ENCODE data around the gene CIAO2B. TPM values are rescaled to one million over a fixed set of nuclear protein-coding genes. Genes with fewer than 3 reads are reported as not detected.

CIAO2B gene
- total RNA-seq, 2 experiments from 2014 or later: 115 to 126 TPM

- CTCF ChIA-PET: interaction anchor here (0.6 to 6.7 kb wide), 9 partner anchors 10 to 209 kb away, joined by 3 to 94 read pairs (median 11); partner anchors contain the start of genes DYNC1LI2, PDP2 and RRAD
- Mint-ChIP-seq H3K36me3 (ENCODE audit: low read depth) (peaks cover 29% of the 10 kb centered on the region), H3K27me3 (ENCODE audit: low read depth) (no peaks in the 10 kb centered on the region), H3K27ac (no peak overlapping the region), H3K4me3 (no peak overlapping the region), H3K4me1 (ENCODE audit: low read depth) (peaks cover 39% of the 10 kb centered on the region), H3K9me3 (ENCODE audit: insufficient read depth) (no peaks in the 10 kb centered on the region)
- DNase-seq: no peak
- no peak for ATAC-seq
- POLR2A ChIA-PET: no interaction called here
Observed at GRCh38 chr16:66891797-66892196, 42.4 kb downstream of the CIAO2B start.

- POLR2A ChIA-PET: interaction anchor here (0.7 kb wide), 1 partner anchor 84 kb away, joined by 4 read pairs; no protein-coding TSS in a partner anchor
- no peak overlapping the region for H3K4me3 Mint-ChIP-seq
- H3K27ac Mint-ChIP-seq: peak overlapping the region; percentile 62
- CTCF ChIA-PET: interaction anchor here (1.3 to 6.7 kb wide), 8 partner anchors 10 to 140 kb away, joined by 3 to 94 read pairs (median 12); partner anchors contain the start of genes DYNC1LI2, NAE1, PDP2 and RRAD
- ATAC-seq (no peak), DNase-seq (no peak)
- H3K4me1 Mint-ChIP-seq (ENCODE audit: low read depth): peaks cover 44% of the 10 kb centered on the region
- H3K27me3 Mint-ChIP-seq (ENCODE audit: low read depth): no peaks in the 10 kb centered on the region
- H3K36me3 Mint-ChIP-seq (ENCODE audit: low read depth): peaks cover 34% of the 10 kb centered on the region
- no peaks in the 10 kb centered on the region for H3K9me3 Mint-ChIP-seq (ENCODE audit: insufficient read depth)
Observed at GRCh38 chr16:66891360-66891759, 42.8 kb downstream of the CIAO2B start.

- H3K27ac Mint-ChIP-seq: no peak overlapping the region
- DNase-seq: no peak
- H3K9me3 Mint-ChIP-seq (ENCODE audit: insufficient read depth): no peaks in the 10 kb centered on the region
- CTCF ChIA-PET: interaction anchor here (0.8 to 4.2 kb wide), 10 partner anchors 9 to 139 kb away, joined by 3 to 30 read pairs (median 5); partner anchors contain the start of genes DYNC1LI2, NAE1 and PDP2
- peaks cover 36% of the 10 kb centered on the region for H3K36me3 Mint-ChIP-seq (ENCODE audit: low read depth)
- H3K27me3 Mint-ChIP-seq (ENCODE audit: low read depth): no peaks in the 10 kb centered on the region
- H3K4me3 Mint-ChIP-seq: no peak overlapping the region
- ATAC-seq: no peak
- POLR2A ChIA-PET: interaction anchor here (0.7 kb wide), 1 partner anchor 85 kb away, joined by 4 read pairs; no protein-coding TSS in a partner anchor
- peaks cover 46% of the 10 kb centered on the region for H3K4me1 Mint-ChIP-seq (ENCODE audit: low read depth)
Observed at GRCh38 chr16:66890799-66891198, 43.4 kb downstream of the CIAO2B start.

GRCh38 chr16:66889622-66890021, 44.6 kb downstream of the CIAO2B start:
- ChIA-PET POLR2A (no interaction called here), CTCF (interaction anchor here (1.7 kb wide), 1 partner anchor 39 kb away, joined by 7 read pairs; no protein-coding TSS in a partner anchor)
- Mint-ChIP-seq H3K4me3 (no peak overlapping the region), H3K27ac (no peak overlapping the region), H3K9me3 (ENCODE audit: insufficient read depth) (no peaks in the 10 kb centered on the region), H3K27me3 (ENCODE audit: low read depth) (no peaks in the 10 kb centered on the region), H3K36me3 (ENCODE audit: low read depth) (peaks cover 46% of the 10 kb centered on the region), H3K4me1 (ENCODE audit: low read depth) (peaks cover 51% of the 10 kb centered on the region)
- DNase-seq (no peak), ATAC-seq (no peak)

GRCh38 chr16:66888647-66889615, 45.3 kb downstream of the CIAO2B start:
- peaks cover 52% of the 10 kb centered on the region for H3K36me3 Mint-ChIP-seq (ENCODE audit: low read depth)
- no peak for ATAC-seq
- CTCF ChIA-PET: interaction anchor here (0.7 to 0.8 kb wide), 2 partner anchors 9 to 16 kb away, joined by 3 read pairs; partner anchors contain the start of gene PDP2
- H3K4me3 Mint-ChIP-seq: no peak overlapping the region
- no peak for DNase-seq
- no peak overlapping the region for H3K27ac Mint-ChIP-seq
- H3K4me1 Mint-ChIP-seq (ENCODE audit: low read depth): peaks cover 49% of the 10 kb centered on the region
- H3K27me3 Mint-ChIP-seq (ENCODE audit: low read depth): no peaks in the 10 kb centered on the region
- H3K9me3 Mint-ChIP-seq (ENCODE audit: insufficient read depth): no peaks in the 10 kb centered on the region
- POLR2A ChIA-PET: no interaction called here

- ChIA-PET POLR2A (no interaction called here), CTCF (interaction anchor here (1.0 to 1.5 kb wide), 2 partner anchors 9 to 23 kb away, joined by 5 to 6 read pairs; no protein-coding TSS in a partner anchor)
- Mint-ChIP-seq H3K36me3 (ENCODE audit: low read depth) (peaks cover 49% of the 10 kb centered on the region), H3K9me3 (ENCODE audit: insufficient read depth) (no peaks in the 10 kb centered on the region), H3K27me3 (ENCODE audit: low read depth) (no peaks in the 10 kb centered on the region), H3K27ac (no peak overlapping the region), H3K4me1 (ENCODE audit: low read depth) (peaks cover 50% of the 10 kb centered on the region), H3K4me3 (no peak overlapping the region)
- no peak for DNase-seq
- no peak for ATAC-seq
Observed at GRCh38 chr16:66886914-66887313, 47.3 kb downstream of the CIAO2B start.

GRCh38 chr16:66886321-66886720, 47.9 kb downstream of the CIAO2B start:
- Mint-ChIP-seq H3K36me3 (ENCODE audit: low read depth) (peaks cover 47% of the 10 kb centered on the region), H3K4me3 (no peak overlapping the region), H3K27me3 (ENCODE audit: low read depth) (no peaks in the 10 kb centered on the region), H3K4me1 (ENCODE audit: low read depth) (peaks cover 56% of the 10 kb centered on the region), H3K9me3 (ENCODE audit: insufficient read depth) (no peaks in the 10 kb centered on the region), H3K27ac (no peak overlapping the region)
- POLR2A ChIA-PET: no interaction called here
- CTCF ChIA-PET: interaction anchor here (0.7 to 1.5 kb wide), 3 partner anchors 9 to 18 kb away, joined by 3 to 6 read pairs (median 4); no protein-coding TSS in a partner anchor
- ATAC-seq (no peak), DNase-seq (no peak)

GRCh38 chr16:66885491-66885890, 48.7 kb downstream of the CIAO2B start:
- DNase-seq (no peak), ATAC-seq (no peak)
- no peak overlapping the region for H3K4me3 Mint-ChIP-seq
- no peaks in the 10 kb centered on the region for H3K9me3 Mint-ChIP-seq (ENCODE audit: insufficient read depth)
- peaks cover 44% of the 10 kb centered on the region for H3K36me3 Mint-ChIP-seq (ENCODE audit: low read depth)
- ChIA-PET POLR2A (no interaction called here), CTCF (interaction anchor here (1.4 to 1.5 kb wide), 2 partner anchors 10 to 11 kb away, joined by 4 to 6 read pairs; no protein-coding TSS in a partner anchor)
- H3K27me3 Mint-ChIP-seq (ENCODE audit: low read depth): no peaks in the 10 kb centered on the region
- no peak overlapping the region for H3K27ac Mint-ChIP-seq
- H3K4me1 Mint-ChIP-seq (ENCODE audit: low read depth): peaks cover 56% of the 10 kb centered on the region

GRCh38 chr16:66882702-66883101, 51.5 kb downstream of the CIAO2B start:
- no peaks in the 10 kb centered on the region for H3K27me3 Mint-ChIP-seq (ENCODE audit: low read depth)
- peaks cover 70% of the 10 kb centered on the region for H3K4me1 Mint-ChIP-seq (ENCODE audit: low read depth)
- no peak for ATAC-seq
- H3K4me3 Mint-ChIP-seq: no peak overlapping the region
- H3K9me3 Mint-ChIP-seq (ENCODE audit: insufficient read depth): no peaks in the 10 kb centered on the region
- CTCF ChIA-PET: interaction anchor here (2.6 to 5.1 kb wide), 6 partner anchors 9 to 52 kb away, joined by 11 to 35 read pairs (median 26); partner anchors contain the start of gene NAE1
- no peak for DNase-seq
- POLR2A ChIA-PET: no interaction called here
- peaks cover 30% of the 10 kb centered on the region for H3K36me3 Mint-ChIP-seq (ENCODE audit: low read depth)
- H3K27ac Mint-ChIP-seq: no peak overlapping the region

Other genes with a start within 250 kb of the CIAO2B start
- 1 to 10 TPM; 1.2 TPM for gene CMTM4, start 237.7 kb downstream of the CIAO2B start, total RNA-seq
- gene DYNC1LI2, start 182.8 kb downstream of the CIAO2B start, total RNA-seq: 10 to 100 TPM; 56.5 to 63.1 TPM
- not detected for gene TERB1, start 132.8 kb downstream of the CIAO2B start, total RNA-seq
- gene NAE1, start 103.4 kb downstream of the CIAO2B start, total RNA-seq: 10 to 100 TPM; 77.3 to 84.1 TPM
- gene CA7, start 90.0 kb downstream of the CIAO2B start, total RNA-seq: not detected
- 10 to 100 TPM; 24.2 to 26.9 TPM for gene PDP2, start 53.9 kb downstream of the CIAO2B start, total RNA-seq
- not detected for gene CDH16, start 15.5 kb downstream of the CIAO2B start, total RNA-seq
- under 1 TPM in 1 of 2 experiments, not detected in 1; 0.34 TPM for gene RRAD, start 8.9 kb downstream of the CIAO2B start, total RNA-seq
- 10 to 100 TPM; 29.7 to 34.0 TPM for gene CES2, start 1.1 kb upstream of the CIAO2B start, total RNA-seq
- 1 to 10 TPM; 2.4 to 4.3 TPM for gene CES3, start 26.9 kb upstream of the CIAO2B start, total RNA-seq
- 10 to 100 TPM; 10.5 to 12.0 TPM for gene CES4A, start 54.2 kb upstream of the CIAO2B start, total RNA-seq
- 100 to 1,000 TPM; 235 to 241 TPM for gene CBFB, start 94.7 kb upstream of the CIAO2B start, total RNA-seq
- gene PHAF1, start 175.5 kb upstream of the CIAO2B start, total RNA-seq: 10 to 100 TPM; 16.5 TPM
- 1 to 10 TPM; 6.6 to 7.2 TPM for gene B3GNT9, start 216.6 kb upstream of the CIAO2B start, total RNA-seq
- gene TRADD, start 225.5 kb upstream of the CIAO2B start, total RNA-seq: 10 to 100 TPM; 39.2 to 40.7 TPM
- gene FBXL8, start 225.6 kb upstream of the CIAO2B start, total RNA-seq: 10 to 100 TPM; 22.7 to 24.8 TPM
- 10 to 100 TPM; 31.5 to 34.4 TPM for gene HSF4, start 230.3 kb upstream of the CIAO2B start, total RNA-seq
- 1 to 10 TPM; 7.4 to 8.2 TPM for gene NOL3, start 236.1 kb upstream of the CIAO2B start, total RNA-seq
- gene MATCAP1, start 249.6 kb upstream of the CIAO2B start, total RNA-seq: 10 to 100 TPM; 43.3 to 48.2 TPM

Measured in activated CD8-positive, alpha-beta T cell treated with anti-CD3 and anti-CD28 coated beads, Interleukin-2, amount 10 ng/mL, durations not matched to agents 7 days and 5 days (primary cell).